PFSK-1 (cell line): Measurements from ENCODE around the gene DNAH17.

Source experiments
- POLR2AphosphoS5 ChIP-seq: IDR thresholded peaks from 2 replicates; pipeline ENCODE4 v1.6.1; 2012; ENCODE audit warnings: low read depth, mild to moderate bottlenecking, control low read depth, low read length, moderate library complexity
- SIN3A ChIP-seq: IDR thresholded peaks from 2 replicates; pipeline ENCODE4 v1.6.1; 2012; ENCODE audit warnings: mild to moderate bottlenecking, low read length, moderate library complexity, borderline replicate concordance; ENCODE audit not compliant: insufficient read depth
- TAF1 ChIP-seq: IDR thresholded peaks from 2 replicates; pipeline ENCODE4 v1.6.1; 2012; ENCODE audit warnings: low read length, control low read depth, borderline replicate concordance; ENCODE audit not compliant: insufficient read depth
- TF ChIP-seq, protein P1 (sequence below), 2 experiments: IDR thresholded peaks; 2 replicates each; pipeline versions ENCODE4 v1.6.1 to v1.8.0; 2011 to 2012; ENCODE audit warnings: low read depth in 2 of 2, low read length in 2 of 2, control low read depth in 1 of 2, inconsistent platforms in 1 of 2, mild to moderate bottlenecking in 1 of 2, moderate library complexity in 1 of 2; ENCODE audit not compliant: insufficient read depth in 1 of 2

- TF ChIP-seq, protein P1, sequence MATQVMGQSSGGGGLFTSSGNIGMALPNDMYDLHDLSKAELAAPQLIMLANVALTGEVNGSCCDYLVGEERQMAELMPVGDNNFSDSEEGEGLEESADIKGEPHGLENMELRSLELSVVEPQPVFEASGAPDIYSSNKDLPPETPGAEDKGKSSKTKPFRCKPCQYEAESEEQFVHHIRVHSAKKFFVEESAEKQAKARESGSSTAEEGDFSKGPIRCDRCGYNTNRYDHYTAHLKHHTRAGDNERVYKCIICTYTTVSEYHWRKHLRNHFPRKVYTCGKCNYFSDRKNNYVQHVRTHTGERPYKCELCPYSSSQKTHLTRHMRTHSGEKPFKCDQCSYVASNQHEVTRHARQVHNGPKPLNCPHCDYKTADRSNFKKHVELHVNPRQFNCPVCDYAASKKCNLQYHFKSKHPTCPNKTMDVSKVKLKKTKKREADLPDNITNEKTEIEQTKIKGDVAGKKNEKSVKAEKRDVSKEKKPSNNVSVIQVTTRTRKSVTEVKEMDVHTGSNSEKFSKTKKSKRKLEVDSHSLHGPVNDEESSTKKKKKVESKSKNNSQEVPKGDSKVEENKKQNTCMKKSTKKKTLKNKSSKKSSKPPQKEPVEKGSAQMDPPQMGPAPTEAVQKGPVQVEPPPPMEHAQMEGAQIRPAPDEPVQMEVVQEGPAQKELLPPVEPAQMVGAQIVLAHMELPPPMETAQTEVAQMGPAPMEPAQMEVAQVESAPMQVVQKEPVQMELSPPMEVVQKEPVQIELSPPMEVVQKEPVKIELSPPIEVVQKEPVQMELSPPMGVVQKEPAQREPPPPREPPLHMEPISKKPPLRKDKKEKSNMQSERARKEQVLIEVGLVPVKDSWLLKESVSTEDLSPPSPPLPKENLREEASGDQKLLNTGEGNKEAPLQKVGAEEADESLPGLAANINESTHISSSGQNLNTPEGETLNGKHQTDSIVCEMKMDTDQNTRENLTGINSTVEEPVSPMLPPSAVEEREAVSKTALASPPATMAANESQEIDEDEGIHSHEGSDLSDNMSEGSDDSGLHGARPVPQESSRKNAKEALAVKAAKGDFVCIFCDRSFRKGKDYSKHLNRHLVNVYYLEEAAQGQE (IDR thresholded peaks at IDR 0.05; ENCODE audit: insufficient read depth in 1 of 2, low read depth in 2 of 2, low read length in 2 of 2), result no peak
- TF ChIP-seq TAF1 (no peak), POLR2AphosphoS5 (no peak), SIN3A (no peak)
These were observed 198.1 kb downstream of the DNAH17 start for GRCh38 chr17:78379131-78379491.
